Muscle layer of duodenum (tissue), 2 donors: ENCODE data around the gene SYTL3.

Experiments used
- H3K27ac ChIP-seq: one replicate; pipeline ENCODE4 v1.7.0; 2013; ENCODE audit warnings: mild to moderate bottlenecking, low read length
- H3K27me3 ChIP-seq: one replicate; pipeline ENCODE4 v1.7.0; 2013; ENCODE audit warnings: low read depth, mild to moderate bottlenecking, control low read depth, low read length
- H3K36me3 ChIP-seq, 2 donors: one replicate each; pipeline ENCODE4 v1.7.0; 2013; ENCODE audit warnings: low read length in 2 of 2, control low read depth in 1 of 2, mild to moderate bottlenecking in 1 of 2; ENCODE audit not compliant: insufficient read depth in 2 of 2, control insufficient read depth in 1 of 2
- H3K4me1 ChIP-seq, 2 donors: one replicate each; pipeline ENCODE4 v1.7.0; 2013; ENCODE audit warnings: low read length in 2 of 2, mild to moderate bottlenecking in 2 of 2, control low read depth in 1 of 2, moderate library complexity in 1 of 2; ENCODE audit not compliant: insufficient read depth in 2 of 2, control insufficient read depth in 1 of 2
- H3K4me3 ChIP-seq, 2 donors: one replicate each; pipeline ENCODE4 v1.7.0; 2013; ENCODE audit warnings: low read length in 2 of 2, low read depth in 1 of 2, mild to moderate bottlenecking in 1 of 2
- H3K9me3 ChIP-seq, 2 donors: one replicate each; pipeline ENCODE4 v1.7.0; 2013; ENCODE audit warnings: low read length in 2 of 2, control low read depth in 1 of 2, mild to moderate bottlenecking in 1 of 2; ENCODE audit not compliant: control insufficient read depth in 1 of 2
- donor health status: healthy.

Gene SYTL3

DNA sequence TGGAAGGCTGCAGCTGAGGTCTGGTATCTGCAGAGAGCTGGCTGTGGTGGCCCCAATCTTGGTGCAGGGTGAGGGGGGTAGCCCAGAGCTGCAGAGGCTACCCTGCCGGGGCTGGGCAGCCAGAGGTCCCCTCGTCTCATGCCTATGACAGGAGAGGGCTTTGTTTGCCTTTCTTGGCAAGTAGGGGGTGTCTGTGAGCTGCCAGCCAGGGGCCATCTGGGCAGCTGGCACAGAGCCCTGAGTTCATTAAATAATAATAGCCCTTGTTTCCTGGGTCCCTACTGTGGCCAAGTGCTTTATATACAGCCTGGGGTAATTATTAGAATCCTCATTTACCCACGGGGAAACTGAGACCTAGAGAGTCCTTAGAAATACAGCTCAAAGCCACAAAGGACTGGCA is 102.8 kb downstream of the SYTL3 start:
- H3K27ac ChIP-seq = no peak overlapping the region
- H3K36me3 ChIP-seq = peaks cover 0 to 6% of the 10 kb centered on the region in 2 donors
- H3K9me3 ChIP-seq = no peaks in the 10 kb centered on the region
- H3K27me3 ChIP-seq = no peaks in the 10 kb centered on the region
- no peak overlapping the region for H3K4me3 ChIP-seq
- H3K4me1 ChIP-seq = peaks cover 0 to 8% of the 10 kb centered on the region in 2 donors

- Histone ChIP-seq H3K27ac (no peak overlapping the region), H3K4me1 (peaks cover 0 to 8% of the 10 kb centered on the region in 2 donors), H3K27me3 (no peaks in the 10 kb centered on the region), H3K4me3 (no peak overlapping the region), H3K36me3 (peaks cover 0 to 6% of the 10 kb centered on the region in 2 donors), H3K9me3 (no peaks in the 10 kb centered on the region)
Observed at GRCh38 chr6:158753811-158754210, 104.0 kb downstream of the SYTL3 start.

DNA sequence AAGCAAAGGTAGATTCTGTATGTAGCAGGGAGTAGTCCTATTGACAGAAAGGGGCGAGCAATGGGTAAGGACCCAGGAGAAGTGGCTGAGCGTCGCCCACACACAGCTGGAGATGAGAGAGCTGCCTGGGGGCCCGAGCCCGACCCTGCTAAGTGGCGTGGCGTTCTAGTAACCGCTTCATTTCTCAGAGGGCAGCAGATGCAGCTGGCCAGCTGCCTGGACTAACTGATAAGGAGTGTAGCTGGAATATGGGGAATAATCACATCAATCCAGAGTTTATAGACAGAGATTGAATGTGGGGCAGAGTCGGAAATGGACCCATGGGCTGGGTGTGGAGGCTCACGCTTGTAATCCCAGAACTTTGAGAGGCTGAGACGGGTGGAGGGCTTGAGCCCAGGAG is 104.9 kb downstream of the SYTL3 start:
- Histone ChIP-seq H3K27me3 (no peaks in the 10 kb centered on the region), H3K4me1 (peaks cover 0 to 8% of the 10 kb centered on the region in 2 donors), H3K9me3 (no peaks in the 10 kb centered on the region), H3K4me3 (no peak overlapping the region), H3K36me3 (peaks cover 0 to 6% of the 10 kb centered on the region in 2 donors), H3K27ac (no peak overlapping the region)

- Histone ChIP-seq H3K27me3 (no peaks in the 10 kb centered on the region), H3K36me3 (peaks cover 0 to 6% of the 10 kb centered on the region in 2 donors)
Observed at GRCh38 chr6:158755636-158756035, 105.8 kb downstream of the SYTL3 start.

GRCh38 chr6:158756126-158756525 is 106.3 kb downstream of the SYTL3 start:
- no peaks in the 10 kb centered on the region for H3K27me3 ChIP-seq
- H3K4me3 ChIP-seq = no peak overlapping the region
- H3K36me3 ChIP-seq = peaks cover 0 to 6% of the 10 kb centered on the region in 2 donors
- no peaks in the 10 kb centered on the region for H3K9me3 ChIP-seq
- peaks cover 0 to 8% of the 10 kb centered on the region in 2 donors for H3K4me1 ChIP-seq
- no peak overlapping the region for H3K27ac ChIP-seq

More at GRCh38 chr6:158755636-158756035, 105.8 kb downstream of the SYTL3 start:
- Histone ChIP-seq H3K9me3 (no peaks in the 10 kb centered on the region), H3K27ac (no peak overlapping the region), H3K4me1 (peaks cover 0 to 8% of the 10 kb centered on the region in 2 donors), H3K4me3 (no peak overlapping the region)

- Histone ChIP-seq H3K4me1 (peaks cover 0 to 6% of the 10 kb centered on the region in 2 donors), H3K27ac (no peak overlapping the region), H3K27me3 (no peaks in the 10 kb centered on the region), H3K36me3 (peaks cover 0 to under 1% of the 10 kb centered on the region in 2 donors), H3K4me3 (no peak overlapping the region), H3K9me3 (no peaks in the 10 kb centered on the region)
Observed at GRCh38 chr6:158756977-158757752, 107.3 kb downstream of the SYTL3 start.

GRCh38 chr6:158757753-158758090 is 107.9 kb downstream of the SYTL3 start:
- no peak overlapping the region for H3K27ac ChIP-seq
- H3K4me3 ChIP-seq = no peak overlapping the region
- no peaks in the 10 kb centered on the region for H3K9me3 ChIP-seq
- no peaks in the 10 kb centered on the region for H3K27me3 ChIP-seq
- peaks cover 0 to under 1% of the 10 kb centered on the region in 2 donors for H3K4me1 ChIP-seq
- no peaks in the 10 kb centered on the region for H3K36me3 ChIP-seq

GRCh38 chr6:158758451-158758860 is 108.6 kb downstream of the SYTL3 start:
- H3K9me3 ChIP-seq = no peaks in the 10 kb centered on the region
- no peak overlapping the region for H3K27ac ChIP-seq
- H3K36me3 ChIP-seq = no peaks in the 10 kb centered on the region
- H3K4me1 ChIP-seq = no peaks in the 10 kb centered on the region
- H3K27me3 ChIP-seq = no peaks in the 10 kb centered on the region
- H3K4me3 ChIP-seq = no peak overlapping the region

DNA sequence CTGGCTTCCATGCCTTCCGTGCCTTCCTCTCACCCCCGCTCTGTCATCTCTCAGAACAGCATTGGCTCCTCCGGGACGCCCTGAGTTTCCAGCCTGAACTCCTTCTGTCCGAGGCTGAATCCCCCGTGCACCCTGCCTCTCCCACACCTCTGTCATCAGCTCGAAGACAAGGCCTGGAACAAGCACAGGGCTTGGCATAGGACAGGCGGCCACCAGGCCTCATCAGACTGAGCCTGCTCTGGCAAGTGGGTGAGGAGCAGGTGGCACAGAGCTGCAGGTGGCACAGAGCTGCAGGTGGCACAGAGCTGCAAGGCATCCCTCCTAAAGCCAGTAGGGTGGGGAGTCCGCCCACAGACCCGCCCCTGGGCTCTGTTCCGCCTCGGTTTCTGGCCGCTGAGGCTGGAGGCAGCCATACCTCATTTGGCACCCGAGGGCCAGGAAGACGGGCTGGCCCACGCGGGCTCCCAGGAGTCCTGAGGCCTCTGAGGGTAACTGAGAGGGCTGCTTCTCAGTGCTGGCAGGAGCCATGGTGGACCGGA is 109.2 kb downstream of the SYTL3 start:
- no peak overlapping the region for H3K27ac ChIP-seq
- H3K36me3 ChIP-seq = peaks cover 0 to 2% of the 10 kb centered on the region in 2 donors
- H3K4me1 ChIP-seq = no peaks in the 10 kb centered on the region
- no peaks in the 10 kb centered on the region for H3K27me3 ChIP-seq
- no peak overlapping the region for H3K4me3 ChIP-seq
- no peaks in the 10 kb centered on the region for H3K9me3 ChIP-seq

DNA sequence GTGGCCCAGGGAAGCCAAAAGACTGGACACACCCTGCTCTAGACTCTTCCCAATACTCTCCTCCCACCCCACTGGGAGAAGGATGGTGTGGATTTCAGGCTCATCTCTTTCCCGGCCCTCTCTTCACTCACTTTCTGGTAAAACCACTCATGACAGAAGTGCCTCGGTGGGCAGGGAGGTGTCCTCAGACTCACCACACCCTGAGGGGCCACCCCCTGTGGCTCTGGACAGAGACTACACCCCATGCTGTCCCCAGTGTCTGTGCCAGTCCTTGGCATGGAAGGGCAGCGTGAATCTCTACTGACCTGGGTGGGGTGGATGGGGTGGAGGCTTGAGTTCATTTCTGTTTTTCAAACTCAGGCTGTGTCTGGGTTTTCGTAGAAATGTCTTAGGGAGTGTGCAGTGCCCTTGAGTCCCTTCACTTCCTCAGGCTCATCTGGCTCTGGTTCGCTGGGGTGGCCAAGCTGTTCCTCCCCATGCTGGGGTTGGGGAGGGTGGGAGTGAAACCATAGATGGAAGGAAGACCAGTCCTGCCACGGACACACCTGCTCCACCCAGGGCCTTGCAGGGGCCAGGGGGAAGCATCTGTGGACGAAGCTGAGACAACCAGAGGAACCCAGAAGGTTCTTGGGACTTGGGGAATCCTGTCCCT is 110.2 kb downstream of the SYTL3 start:
- Histone ChIP-seq H3K36me3 (peaks cover 7 to 13% of the 10 kb centered on the region in 2 donors), H3K4me1 (no peaks in the 10 kb centered on the region), H3K27ac (no peak overlapping the region), H3K27me3 (no peaks in the 10 kb centered on the region), H3K9me3 (no peaks in the 10 kb centered on the region), H3K4me3 (no peak overlapping the region)

GRCh38 chr6:158760618-158761250 is 110.9 kb downstream of the SYTL3 start:
- Histone ChIP-seq H3K27me3 (no peaks in the 10 kb centered on the region), H3K27ac (no peak overlapping the region), H3K36me3 (peaks cover 9 to 19% of the 10 kb centered on the region in 2 donors), H3K9me3 (no peaks in the 10 kb centered on the region), H3K4me1 (no peaks in the 10 kb centered on the region), H3K4me3 (no peak overlapping the region)
